HEK293 (cell line): ENCODE data around the gene RNU7-1.

Experiments
- BCL11B ChIP-seq: fragments of 450-650 bp; formaldehyde crosslinking; IDR thresholded peaks from 2 replicates; pipeline ENCODE4 v1.5.1; 2016; ENCODE audit warnings: low read depth, missing biosample characterization, missing genetic modification characterization
- SP2 ChIP-seq: fragments of 450-650 bp; formaldehyde crosslinking; IDR thresholded peaks from 2 replicates; pipeline ENCODE4 v1.5.1; 2016; ENCODE audit warnings: missing biosample characterization, missing genetic modification characterization
- SP3 ChIP-seq: fragments of 450-650 bp; formaldehyde crosslinking; IDR thresholded peaks from 2 replicates; pipeline ENCODE4 v1.5.1; 2016; ENCODE audit warnings: missing biosample characterization, missing genetic modification characterization
- ZFP41 ChIP-seq: fragments of 450-650 bp; formaldehyde crosslinking; IDR thresholded peaks from 2 replicates; pipeline ENCODE4 v1.5.1; 2016; ENCODE audit warnings: missing biosample characterization, missing genetic modification characterization, borderline replicate concordance
- ZNF354C ChIP-seq: fragments of 450-650 bp; formaldehyde crosslinking; IDR thresholded peaks from 2 replicates; pipeline ENCODE4 v1.5.1; 2016; ENCODE audit warnings: missing biosample characterization, missing genetic modification characterization, low read depth, borderline replicate concordance
- ZNF501 ChIP-seq: fragments of 450-650 bp; formaldehyde crosslinking; IDR thresholded peaks from 2 replicates; pipeline ENCODE4 v1.5.1; 2016; ENCODE audit warnings: missing biosample characterization, missing genetic modification characterization
- ZNF660 ChIP-seq: fragments of 450-650 bp; IDR thresholded peaks from 2 replicates; pipeline ENCODE4 v1.5.1; 2018; ENCODE audit warnings: missing biosample characterization, mild to moderate bottlenecking, missing genetic modification characterization
- ZNF792 ChIP-seq: fragments of 450-650 bp; formaldehyde crosslinking; IDR thresholded peaks from 2 replicates; pipeline ENCODE4 v1.5.1; 2016; ENCODE audit warnings: missing biosample characterization, missing genetic modification characterization
- TF ChIP-seq, protein P1 (sequence below): fragments of 450-650 bp; formaldehyde crosslinking; IDR thresholded peaks from 2 replicates; pipeline ENCODE4 v1.5.1; 2016; ENCODE audit warnings: missing biosample characterization, missing genetic modification characterization
- TF ChIP-seq, protein P2 (sequence below): fragments of 450-650 bp; formaldehyde crosslinking; IDR thresholded peaks from 2 replicates; pipeline ENCODE4 v1.5.1; 2016; ENCODE audit warnings: missing biosample characterization, missing genetic modification characterization
- TF ChIP-seq, protein P3 (sequence below): fragments of 450-650 bp; formaldehyde crosslinking; IDR thresholded peaks from 2 replicates; pipeline ENCODE4 v1.5.1; 2016; ENCODE audit warnings: missing biosample characterization, missing genetic modification characterization, borderline replicate concordance
- TF ChIP-seq, protein P4 (sequence below): fragments of 450-650 bp; formaldehyde crosslinking; IDR thresholded peaks from 2 replicates; pipeline ENCODE4 v1.5.1; 2016; ENCODE audit warnings: missing biosample characterization, missing genetic modification characterization
- TF ChIP-seq, protein P5 (sequence below): fragments of 450-650 bp; formaldehyde crosslinking; IDR thresholded peaks from 2 replicates; pipeline ENCODE4 v1.5.1; 2016; ENCODE audit warnings: missing biosample characterization, missing genetic modification characterization, borderline replicate concordance
- TF ChIP-seq, protein P6 (sequence below): fragments of 450-650 bp; formaldehyde crosslinking; IDR thresholded peaks from 2 replicates; pipeline ENCODE4 v1.5.1; 2017; ENCODE audit warnings: missing biosample characterization, missing genetic modification characterization
- TF ChIP-seq, protein P7 (sequence below): fragments of 450-650 bp; formaldehyde crosslinking; IDR thresholded peaks from 2 replicates; pipeline ENCODE4 v1.5.1; 2016; ENCODE audit warnings: missing biosample characterization, missing genetic modification characterization
- TF ChIP-seq, protein P8 (sequence below): fragments of 450-650 bp; formaldehyde crosslinking; IDR thresholded peaks from 2 replicates; pipeline ENCODE4 v1.5.1; 2017; ENCODE audit warnings: missing biosample characterization, missing genetic modification characterization
- TF ChIP-seq, protein P9 (sequence below): fragments of 450-650 bp; formaldehyde crosslinking; IDR thresholded peaks from 2 replicates; pipeline ENCODE4 v1.5.1; 2016; ENCODE audit warnings: missing biosample characterization, missing genetic modification characterization

The RNU7-1 gene

DNA sequence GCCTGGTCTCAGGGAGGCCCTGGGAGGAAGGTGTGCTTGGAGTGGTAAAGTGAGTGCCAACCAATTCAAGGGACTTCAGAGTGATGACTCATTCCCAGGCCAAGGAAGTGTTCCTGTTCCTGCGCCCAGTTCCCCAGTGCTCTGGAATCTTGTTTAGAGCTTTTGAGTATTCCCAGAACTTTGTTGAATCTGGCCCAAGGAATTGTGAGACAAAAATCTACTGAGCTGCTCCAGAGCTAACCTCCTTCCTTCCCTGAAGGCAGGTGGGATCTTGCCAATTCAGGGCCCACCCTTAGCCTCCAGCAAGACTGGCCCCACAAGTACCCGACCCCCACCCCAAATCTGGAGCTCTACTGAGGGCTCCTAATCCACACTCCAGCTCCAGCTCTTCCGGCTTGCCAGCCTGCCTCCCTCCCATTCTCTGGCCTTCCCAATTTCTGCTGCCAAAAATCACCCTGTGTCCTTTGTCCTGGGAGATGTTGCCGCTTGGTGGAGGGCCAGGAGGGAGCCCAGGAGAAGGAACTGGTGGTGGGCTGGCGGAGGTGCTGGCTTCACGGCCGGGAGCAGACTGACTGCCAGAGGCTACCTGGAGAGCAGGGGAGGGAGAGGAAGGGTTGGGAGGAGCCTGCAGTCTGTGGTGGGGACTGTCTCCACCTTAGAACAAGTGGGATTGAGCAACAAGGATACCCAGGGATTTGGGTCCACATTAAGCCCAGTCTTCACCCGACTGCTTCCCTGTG is 17.9 kb upstream of the RNU7-1 start (continued):
- TF ChIP-seq, protein P1, sequence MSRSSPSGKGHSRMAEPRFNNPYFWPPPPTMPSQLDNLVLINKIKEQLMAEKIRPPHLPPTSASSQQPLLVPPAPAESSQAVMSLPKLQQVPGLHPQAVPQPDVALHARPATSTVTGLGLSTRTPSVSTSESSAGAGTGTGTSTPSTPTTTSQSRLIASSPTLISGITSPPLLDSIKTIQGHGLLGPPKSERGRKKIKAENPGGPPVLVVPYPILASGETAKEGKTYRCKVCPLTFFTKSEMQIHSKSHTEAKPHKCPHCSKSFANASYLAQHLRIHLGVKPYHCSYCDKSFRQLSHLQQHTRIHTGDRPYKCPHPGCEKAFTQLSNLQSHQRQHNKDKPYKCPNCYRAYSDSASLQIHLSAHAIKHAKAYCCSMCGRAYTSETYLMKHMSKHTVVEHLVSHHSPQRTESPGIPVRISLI, result no peak
- peak; percentile 77 for TF ChIP-seq SP3 (tag by site-specific recombination)
- no peak for TF ChIP-seq ZFP41
- TF ChIP-seq, protein P2, sequence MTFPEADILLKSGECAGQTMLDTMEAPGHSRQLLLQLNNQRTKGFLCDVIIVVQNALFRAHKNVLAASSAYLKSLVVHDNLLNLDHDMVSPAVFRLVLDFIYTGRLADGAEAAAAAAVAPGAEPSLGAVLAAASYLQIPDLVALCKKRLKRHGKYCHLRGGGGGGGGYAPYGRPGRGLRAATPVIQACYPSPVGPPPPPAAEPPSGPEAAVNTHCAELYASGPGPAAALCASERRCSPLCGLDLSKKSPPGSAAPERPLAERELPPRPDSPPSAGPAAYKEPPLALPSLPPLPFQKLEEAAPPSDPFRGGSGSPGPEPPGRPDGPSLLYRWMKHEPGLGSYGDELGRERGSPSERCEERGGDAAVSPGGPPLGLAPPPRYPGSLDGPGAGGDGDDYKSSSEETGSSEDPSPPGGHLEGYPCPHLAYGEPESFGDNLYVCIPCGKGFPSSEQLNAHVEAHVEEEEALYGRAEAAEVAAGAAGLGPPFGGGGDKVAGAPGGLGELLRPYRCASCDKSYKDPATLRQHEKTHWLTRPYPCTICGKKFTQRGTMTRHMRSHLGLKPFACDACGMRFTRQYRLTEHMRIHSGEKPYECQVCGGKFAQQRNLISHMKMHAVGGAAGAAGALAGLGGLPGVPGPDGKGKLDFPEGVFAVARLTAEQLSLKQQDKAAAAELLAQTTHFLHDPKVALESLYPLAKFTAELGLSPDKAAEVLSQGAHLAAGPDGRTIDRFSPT (tag by site-specific recombination), result no peak; the same call in 1 of the 2 replicates
- TF ChIP-seq ZNF660, result peak; percentile 58
- TF ChIP-seq, protein P3, sequence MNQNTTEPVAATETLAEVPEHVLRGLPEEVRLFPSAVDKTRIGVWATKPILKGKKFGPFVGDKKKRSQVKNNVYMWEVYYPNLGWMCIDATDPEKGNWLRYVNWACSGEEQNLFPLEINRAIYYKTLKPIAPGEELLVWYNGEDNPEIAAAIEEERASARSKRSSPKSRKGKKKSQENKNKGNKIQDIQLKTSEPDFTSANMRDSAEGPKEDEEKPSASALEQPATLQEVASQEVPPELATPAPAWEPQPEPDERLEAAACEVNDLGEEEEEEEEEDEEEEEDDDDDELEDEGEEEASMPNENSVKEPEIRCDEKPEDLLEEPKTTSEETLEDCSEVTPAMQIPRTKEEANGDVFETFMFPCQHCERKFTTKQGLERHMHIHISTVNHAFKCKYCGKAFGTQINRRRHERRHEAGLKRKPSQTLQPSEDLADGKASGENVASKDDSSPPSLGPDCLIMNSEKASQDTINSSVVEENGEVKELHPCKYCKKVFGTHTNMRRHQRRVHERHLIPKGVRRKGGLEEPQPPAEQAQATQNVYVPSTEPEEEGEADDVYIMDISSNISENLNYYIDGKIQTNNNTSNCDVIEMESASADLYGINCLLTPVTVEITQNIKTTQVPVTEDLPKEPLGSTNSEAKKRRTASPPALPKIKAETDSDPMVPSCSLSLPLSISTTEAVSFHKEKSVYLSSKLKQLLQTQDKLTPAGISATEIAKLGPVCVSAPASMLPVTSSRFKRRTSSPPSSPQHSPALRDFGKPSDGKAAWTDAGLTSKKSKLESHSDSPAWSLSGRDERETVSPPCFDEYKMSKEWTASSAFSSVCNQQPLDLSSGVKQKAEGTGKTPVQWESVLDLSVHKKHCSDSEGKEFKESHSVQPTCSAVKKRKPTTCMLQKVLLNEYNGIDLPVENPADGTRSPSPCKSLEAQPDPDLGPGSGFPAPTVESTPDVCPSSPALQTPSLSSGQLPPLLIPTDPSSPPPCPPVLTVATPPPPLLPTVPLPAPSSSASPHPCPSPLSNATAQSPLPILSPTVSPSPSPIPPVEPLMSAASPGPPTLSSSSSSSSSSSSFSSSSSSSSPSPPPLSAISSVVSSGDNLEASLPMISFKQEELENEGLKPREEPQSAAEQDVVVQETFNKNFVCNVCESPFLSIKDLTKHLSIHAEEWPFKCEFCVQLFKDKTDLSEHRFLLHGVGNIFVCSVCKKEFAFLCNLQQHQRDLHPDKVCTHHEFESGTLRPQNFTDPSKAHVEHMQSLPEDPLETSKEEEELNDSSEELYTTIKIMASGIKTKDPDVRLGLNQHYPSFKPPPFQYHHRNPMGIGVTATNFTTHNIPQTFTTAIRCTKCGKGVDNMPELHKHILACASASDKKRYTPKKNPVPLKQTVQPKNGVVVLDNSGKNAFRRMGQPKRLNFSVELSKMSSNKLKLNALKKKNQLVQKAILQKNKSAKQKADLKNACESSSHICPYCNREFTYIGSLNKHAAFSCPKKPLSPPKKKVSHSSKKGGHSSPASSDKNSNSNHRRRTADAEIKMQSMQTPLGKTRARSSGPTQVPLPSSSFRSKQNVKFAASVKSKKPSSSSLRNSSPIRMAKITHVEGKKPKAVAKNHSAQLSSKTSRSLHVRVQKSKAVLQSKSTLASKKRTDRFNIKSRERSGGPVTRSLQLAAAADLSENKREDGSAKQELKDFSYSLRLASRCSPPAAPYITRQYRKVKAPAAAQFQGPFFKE (tag by site-specific recombination), result no peak
- no peak for TF ChIP-seq ZNF354C (tag by site-specific recombination)
- TF ChIP-seq BCL11B, result no peak
- TF ChIP-seq ZNF792, result no peak
- TF ChIP-seq, protein P4, sequence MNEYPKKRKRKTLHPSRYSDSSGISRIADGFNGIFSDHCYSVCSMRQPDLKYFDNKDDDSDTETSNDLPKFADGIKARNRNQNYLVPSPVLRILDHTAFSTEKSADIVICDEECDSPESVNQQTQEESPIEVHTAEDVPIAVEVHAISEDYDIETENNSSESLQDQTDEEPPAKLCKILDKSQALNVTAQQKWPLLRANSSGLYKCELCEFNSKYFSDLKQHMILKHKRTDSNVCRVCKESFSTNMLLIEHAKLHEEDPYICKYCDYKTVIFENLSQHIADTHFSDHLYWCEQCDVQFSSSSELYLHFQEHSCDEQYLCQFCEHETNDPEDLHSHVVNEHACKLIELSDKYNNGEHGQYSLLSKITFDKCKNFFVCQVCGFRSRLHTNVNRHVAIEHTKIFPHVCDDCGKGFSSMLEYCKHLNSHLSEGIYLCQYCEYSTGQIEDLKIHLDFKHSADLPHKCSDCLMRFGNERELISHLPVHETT (tag by site-specific recombination), result peak; percentile 67
- TF ChIP-seq ZNF501 (tag by site-specific recombination), result peak; percentile 76
- TF ChIP-seq, protein P5, sequence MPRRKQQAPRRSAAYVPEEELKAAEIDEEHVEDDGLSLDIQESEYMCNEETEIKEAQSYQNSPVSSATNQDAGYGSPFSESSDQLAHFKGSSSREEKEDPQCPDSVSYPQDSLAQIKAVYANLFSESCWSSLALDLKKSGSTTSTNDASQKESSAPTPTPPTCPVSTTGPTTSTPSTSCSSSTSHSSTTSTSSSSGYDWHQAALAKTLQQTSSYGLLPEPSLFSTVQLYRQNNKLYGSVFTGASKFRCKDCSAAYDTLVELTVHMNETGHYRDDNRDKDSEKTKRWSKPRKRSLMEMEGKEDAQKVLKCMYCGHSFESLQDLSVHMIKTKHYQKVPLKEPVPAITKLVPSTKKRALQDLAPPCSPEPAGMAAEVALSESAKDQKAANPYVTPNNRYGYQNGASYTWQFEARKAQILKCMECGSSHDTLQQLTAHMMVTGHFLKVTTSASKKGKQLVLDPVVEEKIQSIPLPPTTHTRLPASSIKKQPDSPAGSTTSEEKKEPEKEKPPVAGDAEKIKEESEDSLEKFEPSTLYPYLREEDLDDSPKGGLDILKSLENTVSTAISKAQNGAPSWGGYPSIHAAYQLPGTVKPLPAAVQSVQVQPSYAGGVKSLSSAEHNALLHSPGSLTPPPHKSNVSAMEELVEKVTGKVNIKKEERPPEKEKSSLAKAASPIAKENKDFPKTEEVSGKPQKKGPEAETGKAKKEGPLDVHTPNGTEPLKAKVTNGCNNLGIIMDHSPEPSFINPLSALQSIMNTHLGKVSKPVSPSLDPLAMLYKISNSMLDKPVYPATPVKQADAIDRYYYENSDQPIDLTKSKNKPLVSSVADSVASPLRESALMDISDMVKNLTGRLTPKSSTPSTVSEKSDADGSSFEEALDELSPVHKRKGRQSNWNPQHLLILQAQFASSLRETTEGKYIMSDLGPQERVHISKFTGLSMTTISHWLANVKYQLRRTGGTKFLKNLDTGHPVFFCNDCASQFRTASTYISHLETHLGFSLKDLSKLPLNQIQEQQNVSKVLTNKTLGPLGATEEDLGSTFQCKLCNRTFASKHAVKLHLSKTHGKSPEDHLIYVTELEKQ, result 0 out of 2 replicates have a peak, but pooled peaks have one; percentile 23
- TF ChIP-seq, protein P6, sequence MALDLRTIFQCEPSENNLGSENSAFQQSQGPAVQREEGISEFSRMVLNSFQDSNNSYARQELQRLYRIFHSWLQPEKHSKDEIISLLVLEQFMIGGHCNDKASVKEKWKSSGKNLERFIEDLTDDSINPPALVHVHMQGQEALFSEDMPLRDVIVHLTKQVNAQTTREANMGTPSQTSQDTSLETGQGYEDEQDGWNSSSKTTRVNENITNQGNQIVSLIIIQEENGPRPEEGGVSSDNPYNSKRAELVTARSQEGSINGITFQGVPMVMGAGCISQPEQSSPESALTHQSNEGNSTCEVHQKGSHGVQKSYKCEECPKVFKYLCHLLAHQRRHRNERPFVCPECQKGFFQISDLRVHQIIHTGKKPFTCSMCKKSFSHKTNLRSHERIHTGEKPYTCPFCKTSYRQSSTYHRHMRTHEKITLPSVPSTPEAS, result no peak
- TF ChIP-seq, protein P7, sequence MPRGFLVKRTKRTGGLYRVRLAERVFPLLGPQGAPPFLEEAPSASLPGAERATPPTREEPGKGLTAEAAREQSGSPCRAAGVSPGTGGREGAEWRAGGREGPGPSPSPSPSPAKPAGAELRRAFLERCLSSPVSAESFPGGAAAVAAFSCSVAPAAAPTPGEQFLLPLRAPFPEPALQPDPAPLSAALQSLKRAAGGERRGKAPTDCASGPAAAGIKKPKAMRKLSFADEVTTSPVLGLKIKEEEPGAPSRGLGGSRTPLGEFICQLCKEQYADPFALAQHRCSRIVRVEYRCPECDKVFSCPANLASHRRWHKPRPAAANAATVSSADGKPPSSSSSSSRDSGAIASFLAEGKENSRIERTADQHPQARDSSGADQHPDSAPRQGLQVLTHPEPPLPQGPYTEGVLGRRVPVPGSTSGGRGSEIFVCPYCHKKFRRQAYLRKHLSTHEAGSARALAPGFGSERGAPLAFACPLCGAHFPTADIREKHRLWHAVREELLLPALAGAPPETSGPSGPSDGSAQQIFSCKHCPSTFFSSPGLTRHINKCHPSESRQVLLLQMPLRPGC, result peak; percentile 96
- TF ChIP-seq, protein P8, sequence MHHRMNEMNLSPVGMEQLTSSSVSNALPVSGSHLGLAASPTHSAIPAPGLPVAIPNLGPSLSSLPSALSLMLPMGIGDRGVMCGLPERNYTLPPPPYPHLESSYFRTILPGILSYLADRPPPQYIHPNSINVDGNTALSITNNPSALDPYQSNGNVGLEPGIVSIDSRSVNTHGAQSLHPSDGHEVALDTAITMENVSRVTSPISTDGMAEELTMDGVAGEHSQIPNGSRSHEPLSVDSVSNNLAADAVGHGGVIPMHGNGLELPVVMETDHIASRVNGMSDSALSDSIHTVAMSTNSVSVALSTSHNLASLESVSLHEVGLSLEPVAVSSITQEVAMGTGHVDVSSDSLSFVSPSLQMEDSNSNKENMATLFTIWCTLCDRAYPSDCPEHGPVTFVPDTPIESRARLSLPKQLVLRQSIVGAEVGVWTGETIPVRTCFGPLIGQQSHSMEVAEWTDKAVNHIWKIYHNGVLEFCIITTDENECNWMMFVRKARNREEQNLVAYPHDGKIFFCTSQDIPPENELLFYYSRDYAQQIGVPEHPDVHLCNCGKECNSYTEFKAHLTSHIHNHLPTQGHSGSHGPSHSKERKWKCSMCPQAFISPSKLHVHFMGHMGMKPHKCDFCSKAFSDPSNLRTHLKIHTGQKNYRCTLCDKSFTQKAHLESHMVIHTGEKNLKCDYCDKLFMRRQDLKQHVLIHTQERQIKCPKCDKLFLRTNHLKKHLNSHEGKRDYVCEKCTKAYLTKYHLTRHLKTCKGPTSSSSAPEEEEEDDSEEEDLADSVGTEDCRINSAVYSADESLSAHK (tag by site-specific recombination), result peak; percentile 20; the same call in 1 of the 2 replicates
- peak; percentile 44 for TF ChIP-seq SP2 (tag by site-specific recombination)
- TF ChIP-seq, protein P9, sequence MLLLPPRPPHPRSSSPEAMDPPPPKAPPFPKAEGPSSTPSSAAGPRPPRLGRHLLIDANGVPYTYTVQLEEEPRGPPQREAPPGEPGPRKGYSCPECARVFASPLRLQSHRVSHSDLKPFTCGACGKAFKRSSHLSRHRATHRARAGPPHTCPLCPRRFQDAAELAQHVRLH (tag by site-specific recombination), result 0 out of 2 replicates have a peak, but pooled peaks have one; percentile 12
